HG02798 (cell line): Measurements from ENCODE around the gene CD44.
"Not testable (repeated sequence)": the region's sequence is repeated elsewhere in the genome, so short reads cannot be mapped to it uniquely, and the experiment has no call there.

Source experiments
- ATAC-seq: cut with Tn5 transposase; IDR thresholded peaks from one replicate; pipeline ENCODE4 v1.9.1; 2021; ENCODE audit warnings: mild to moderate bottlenecking; ENCODE audit not compliant: unreplicated experiment, poor library complexity

Gene CD44

GRCh38 chr11:35138943-35139721 is at the start of gene CD44:
Gene CD44, plus strand, starts transcription at chr11:35139171. Its CDS starts 133 bp downstream, at chr11:35139304.
- peak; percentile 34 for ATAC-seq

DNA sequence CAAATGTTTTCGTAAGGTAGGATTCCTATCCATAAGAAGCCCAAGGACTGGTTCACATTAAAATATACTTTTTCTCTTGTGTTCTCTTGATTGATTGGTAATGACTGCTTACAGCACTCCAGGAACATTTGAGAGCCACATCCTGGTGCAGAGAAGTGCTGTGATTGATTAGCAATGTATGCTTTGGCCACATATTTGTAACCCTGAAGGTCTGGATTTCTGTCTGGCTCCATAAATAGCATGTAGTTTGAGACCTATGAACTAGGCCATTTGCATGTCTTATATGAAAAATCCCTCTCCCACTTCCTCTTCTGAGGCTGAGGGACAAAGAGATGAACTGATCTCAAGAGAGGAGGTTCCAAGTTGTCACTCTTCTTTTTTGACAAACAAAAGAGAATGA is 49.3 kb upstream of the CD44 start:
- ATAC-seq = peak; percentile 80

DNA sequence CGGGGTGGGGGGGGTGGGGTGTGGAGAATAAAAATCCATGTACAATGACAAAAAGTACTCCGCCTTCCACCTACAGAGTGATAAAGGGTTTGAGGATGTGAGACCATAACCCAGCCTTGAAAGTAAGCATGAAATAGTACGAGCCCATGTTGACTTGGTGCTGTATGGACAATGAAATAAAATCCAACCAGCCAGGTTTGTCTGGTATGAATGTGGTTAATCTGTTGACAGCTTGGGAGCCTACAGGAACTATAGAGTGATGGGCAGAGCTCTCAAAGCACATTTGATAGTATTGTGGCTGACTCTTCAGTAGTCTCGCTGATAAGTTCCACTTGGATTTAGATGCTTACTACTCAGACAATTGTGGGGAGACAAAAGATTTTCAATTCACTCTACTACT is 48.8 kb upstream of the CD44 start:
- ATAC-seq = peak; percentile 16

- ATAC-seq = not testable (repeated sequence)
Observed at GRCh38 chr11:35090991-35091390, 48.0 kb upstream of the CD44 start.

DNA sequence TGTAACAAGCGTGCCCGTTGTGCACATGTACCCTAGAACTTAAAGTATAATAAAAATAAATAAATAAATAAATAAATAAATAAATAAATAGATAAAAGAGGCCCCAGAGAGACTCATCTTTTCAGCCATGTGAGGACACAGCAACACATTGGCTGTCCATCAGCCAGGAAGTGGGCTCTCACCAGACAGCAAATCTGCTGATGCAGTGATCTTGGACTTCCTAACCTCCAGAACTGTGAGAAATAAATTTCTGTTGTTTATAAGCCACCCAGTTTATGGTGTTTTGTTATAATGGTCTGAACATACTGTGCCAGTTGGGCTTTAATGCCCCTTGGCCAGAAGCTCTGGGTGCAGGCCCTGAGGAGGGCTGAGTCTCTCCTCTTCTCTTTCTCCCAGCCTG is 42.2 kb upstream of the CD44 start:
- no peak for ATAC-seq

- ATAC-seq = no peak
Observed at GRCh38 chr11:35097814-35098455, 41.0 kb upstream of the CD44 start.

- no peak for ATAC-seq
Observed at GRCh38 chr11:35098855-35099254, 40.1 kb upstream of the CD44 start.

GRCh38 chr11:35099278-35100012 is 39.5 kb upstream of the CD44 start:
- ATAC-seq = no peak

DNA sequence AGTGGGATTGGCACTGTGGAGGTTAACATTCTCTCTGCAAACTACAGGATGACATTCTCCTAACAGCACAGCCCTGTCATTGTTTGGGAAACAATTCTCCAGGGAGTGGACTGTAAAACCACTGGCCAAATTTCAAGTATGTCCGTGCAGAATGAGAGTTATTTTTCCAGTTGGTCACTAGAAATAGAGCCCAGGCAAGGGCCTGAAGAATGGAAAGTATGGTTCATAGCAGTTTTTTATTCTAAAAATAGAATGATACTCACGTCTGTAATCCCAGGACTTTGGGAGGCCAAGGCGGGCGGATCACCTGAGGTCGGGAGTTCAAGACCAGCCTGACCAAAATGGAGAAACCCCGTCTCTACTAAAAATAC is 39.0 kb upstream of the CD44 start:
- ATAC-seq = no peak

DNA sequence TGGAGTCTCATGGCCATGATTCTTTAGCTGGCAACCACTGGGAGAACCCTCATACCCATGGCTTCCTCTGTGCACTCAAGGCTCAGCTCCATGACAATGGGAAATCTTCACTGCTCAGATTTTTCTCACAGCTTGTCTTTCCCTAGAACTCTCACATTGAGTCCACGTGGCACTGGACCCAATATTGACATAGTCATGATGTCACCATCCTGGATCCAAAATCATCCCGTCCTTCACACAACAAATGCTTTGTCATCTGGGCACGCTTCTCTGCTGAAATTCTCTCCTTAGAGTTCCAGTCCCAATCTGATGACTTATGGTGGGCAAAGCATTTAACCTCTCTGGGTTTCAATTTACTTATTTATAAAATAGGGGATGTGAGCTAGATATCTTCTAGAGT is 37.7 kb upstream of the CD44 start:
- no peak for ATAC-seq

- no peak for ATAC-seq
Observed at GRCh38 chr11:35102267-35102666, 36.7 kb upstream of the CD44 start.

DNA sequence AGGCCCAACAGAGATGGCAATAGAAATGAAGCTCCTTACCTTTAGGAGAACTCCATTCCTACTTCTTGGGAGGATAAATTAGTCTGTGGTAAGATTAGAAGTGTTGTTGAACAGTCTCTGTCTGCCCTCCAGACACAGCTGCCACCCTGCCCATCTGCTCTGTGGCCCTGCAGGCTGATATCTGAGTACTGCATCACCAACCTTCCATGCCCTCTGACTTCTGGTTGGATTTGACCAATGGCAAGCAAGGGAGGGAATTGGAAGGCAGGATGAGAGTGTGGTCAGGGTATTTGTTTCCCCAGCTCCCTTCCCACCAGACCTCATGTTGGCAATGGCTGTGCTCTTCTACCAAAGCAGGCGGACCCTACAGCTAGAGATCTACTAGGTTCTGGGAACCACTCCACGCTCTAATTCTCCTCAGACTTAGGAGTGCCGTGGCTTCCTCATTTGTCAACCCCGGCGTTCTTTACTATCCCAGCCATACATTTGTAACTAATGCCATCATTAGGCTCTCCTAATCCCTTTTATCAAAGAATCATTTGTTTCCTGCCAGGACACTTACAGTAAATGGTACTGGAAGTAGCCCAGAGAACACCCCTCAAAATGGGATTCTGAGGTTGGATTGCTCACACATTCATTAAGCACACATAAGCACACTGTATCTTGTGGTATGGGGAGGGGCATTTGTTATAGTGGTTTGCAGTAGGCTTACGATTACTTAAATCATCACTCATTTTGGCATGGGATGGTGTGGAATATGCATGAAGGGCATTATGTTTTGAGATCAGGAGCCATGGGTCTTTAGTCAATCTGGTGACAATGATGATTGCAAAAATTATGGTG is 35.4 kb upstream of the CD44 start:
- no peak for ATAC-seq

DNA sequence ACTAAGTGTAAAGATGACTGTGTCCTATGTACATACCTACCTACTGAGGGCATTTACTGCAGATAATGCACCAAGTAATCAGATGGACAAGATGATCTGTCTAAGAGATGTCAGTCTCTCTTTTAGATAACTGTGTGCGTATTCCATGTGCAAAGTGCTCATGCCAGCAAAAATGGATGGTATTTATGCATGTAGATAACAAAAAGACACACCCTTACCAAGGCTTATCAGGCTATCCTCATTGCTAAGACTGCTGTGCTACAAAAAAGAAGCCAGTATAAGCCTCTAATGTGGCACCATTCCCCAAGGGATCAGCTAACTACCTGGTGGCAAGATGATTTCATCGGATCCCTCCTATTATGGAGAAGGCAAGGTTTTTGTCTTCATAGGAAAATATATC is 34.3 kb upstream of the CD44 start:
- no peak for ATAC-seq

DNA sequence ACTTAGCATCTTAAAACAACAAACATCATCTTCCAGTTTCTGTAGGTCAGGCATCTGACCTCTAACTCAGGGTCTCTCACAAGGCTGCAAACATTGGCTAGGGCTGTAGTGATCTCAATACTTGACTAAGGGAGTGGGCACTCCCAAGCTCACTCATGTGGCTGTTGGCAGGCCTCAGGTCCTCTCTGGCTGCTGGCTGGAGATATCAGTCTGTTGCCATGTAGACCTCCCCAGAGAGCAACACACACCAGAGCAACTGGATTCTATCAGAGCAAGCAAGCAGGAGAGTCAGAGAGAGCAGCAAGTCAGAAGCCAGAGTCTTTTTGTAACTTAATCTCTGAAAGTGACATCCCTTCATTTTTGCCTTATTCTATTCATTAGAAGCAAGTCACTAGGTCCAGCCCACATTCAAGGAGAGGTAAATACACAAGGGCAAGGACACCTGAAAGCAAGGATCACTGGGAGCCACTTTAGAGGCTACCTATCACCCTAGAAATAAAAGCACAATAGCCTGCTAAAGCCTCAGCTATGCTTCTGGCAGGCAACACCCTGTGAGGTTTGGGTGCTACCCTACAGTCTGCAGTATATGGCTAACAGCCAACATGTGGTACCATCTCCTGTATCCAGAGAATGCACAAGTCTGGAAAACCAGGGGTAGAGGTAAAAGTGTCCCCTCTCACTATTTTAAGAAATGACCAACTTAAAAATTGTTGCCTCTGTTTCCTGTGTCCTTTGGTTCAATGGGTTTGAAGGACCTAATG is 33.5 kb upstream of the CD44 start:
- no peak for ATAC-seq

DNA sequence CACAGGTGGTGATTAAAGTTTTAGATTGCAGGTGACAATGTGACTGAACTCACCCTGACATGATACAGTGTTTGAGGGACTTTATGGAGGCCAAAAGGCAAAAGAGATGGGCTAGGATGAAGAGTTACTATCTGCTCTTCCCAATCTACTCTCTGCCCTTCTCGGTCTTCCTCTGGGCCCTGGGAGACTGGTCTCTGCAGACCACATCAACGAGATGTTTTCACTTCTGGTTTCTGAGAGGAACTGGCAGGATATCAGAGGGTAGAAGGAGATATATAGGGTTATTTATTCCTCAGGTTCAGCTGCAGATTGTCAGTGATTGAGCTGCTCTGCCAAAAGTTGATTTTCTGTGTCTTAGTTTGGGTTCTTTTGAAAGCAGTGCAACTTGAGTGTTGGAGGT is 32.4 kb upstream of the CD44 start:
- no peak for ATAC-seq

GRCh38 chr11:35107861-35108260 is 31.1 kb upstream of the CD44 start:
- ATAC-seq = no peak

DNA sequence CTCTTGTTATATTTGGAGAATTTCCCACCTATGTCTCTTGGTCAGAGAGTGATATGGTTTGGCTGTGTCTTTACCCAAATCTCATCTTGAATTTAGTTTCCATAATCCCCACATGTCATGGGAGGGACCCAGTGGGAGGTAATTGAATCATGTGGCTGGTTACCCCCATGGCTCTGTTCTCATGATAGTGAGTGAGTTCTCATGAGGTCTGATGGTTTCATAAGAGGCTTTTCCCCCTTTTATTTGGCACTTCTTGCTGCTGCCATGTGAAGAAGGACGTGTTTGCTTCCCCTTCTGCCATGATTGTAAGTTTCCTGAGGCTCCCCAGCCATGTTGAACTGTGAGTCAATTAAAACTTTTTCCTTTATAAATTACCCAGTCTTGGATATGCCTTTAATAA is 30.6 kb upstream of the CD44 start:
- ATAC-seq = not testable (repeated sequence)

GRCh38 chr11:35109041-35109440 is 29.9 kb upstream of the CD44 start:
- no peak for ATAC-seq

GRCh38 chr11:35109827-35110226 is 29.1 kb upstream of the CD44 start:
- ATAC-seq = no peak
